Measurements from ENCODE around the gene CDH15.
"Not testable (repeated sequence)": the region's sequence is repeated elsewhere in the genome, so short reads cannot be mapped to it uniquely, and the experiment has no call there.

Gene CDH15

DNA sequence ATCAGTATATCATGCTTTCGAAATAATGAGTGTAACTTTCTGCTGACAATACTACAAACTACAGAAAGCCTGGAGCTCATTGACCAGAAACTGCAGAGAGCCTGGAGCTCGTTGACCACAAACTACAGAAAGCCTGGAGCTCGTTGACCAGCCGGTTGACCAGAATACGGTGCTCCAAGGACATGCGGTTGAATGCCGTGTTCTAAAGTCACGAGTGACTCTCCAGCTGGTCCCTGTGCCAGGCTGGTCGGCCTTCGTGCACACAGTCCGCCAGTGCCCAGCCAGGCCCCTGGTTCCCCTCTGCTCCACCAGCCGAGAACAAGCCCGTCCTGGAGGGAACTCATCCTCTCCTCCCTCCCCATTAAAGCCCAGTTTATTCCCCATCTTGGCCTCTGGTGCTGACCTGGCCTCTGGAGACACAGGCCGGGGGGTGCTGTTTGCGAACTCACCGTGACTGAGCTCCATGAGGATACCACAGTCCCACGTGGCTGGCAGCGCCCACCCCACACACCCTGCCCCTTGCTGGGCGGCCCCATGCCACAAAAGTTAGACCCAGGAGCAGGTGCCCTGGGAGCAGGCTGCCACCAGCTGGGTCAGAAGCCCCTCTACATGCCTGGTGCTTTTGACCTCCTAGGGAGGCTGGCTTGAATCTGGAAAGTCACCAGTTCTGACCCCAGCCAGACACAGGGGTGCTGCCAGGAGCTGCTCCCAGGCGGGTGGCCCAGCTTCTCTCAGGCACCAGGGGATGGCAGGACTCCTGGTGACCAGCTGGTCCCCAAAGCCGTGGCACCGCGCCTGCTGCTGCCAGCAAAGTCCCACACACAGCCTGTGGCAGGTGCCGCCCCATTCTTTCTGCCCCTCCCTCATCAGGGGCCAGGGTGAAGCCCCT is 15.5 kb upstream of the CDH15 start:
- DNase-seq (ENCODE audit: low read depth): no peak

DNA sequence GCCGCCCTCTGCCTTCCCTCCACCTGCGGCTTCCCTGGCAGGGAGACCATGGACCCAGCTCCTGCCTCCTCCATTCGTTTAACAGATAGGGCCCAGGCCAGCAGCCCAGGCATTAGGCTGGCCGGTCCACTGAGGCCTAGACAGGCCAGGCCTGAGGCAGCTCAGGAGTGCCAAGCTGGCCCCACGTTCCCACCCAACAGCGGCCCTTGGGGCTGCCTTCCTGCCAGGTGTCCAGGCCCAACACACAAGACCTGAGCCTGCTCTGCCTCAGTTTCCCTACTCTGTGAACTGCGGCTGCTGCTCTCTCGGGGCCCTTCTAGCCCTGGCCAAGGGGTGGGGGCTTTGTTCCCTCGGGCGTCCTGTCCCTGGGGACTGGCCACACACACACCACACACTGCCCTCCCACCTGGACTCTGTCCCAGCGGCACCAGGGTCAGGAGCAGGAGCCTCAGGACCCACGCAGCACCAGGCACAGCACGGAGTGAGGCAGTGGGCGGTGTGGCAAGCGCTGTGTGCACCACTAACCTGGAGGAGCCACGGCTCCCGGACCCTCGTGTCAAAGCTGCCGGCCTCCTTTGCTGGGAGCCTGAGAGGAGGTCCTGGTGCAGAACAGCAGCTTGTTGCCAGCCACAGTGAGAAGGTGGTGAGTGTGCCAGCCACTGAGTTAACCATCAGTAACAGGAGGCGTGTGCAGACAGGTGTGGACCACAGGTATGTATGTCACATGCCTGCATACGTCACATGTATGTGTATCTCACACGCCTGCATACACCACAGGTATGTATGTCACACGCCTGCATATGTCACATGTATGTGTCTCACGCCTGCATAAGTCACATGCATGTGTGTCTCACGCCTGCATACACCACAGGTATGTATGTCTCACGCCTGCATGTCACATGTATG is 14.6 kb upstream of the CDH15 start:
- DNase-seq (ENCODE audit: low read depth): no peak

DNA sequence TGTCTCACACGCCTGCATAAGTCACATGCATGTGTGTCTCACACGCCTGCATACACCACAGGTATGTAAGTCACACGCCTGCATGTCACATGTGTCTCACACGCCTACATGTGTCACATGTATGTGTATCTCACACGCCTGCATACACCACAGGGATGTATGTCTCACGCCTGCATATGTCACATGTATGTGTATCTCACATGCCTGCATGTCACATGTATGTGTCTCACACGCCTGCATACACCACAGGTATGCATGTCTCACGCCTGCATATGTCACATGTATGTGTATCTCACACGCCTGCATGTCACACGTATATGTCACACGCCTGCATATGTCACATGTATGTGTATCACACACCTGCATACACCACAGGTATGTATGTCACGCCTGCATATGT is 13.8 kb upstream of the CDH15 start:
- no peak for DNase-seq (ENCODE audit: low read depth)

DNA sequence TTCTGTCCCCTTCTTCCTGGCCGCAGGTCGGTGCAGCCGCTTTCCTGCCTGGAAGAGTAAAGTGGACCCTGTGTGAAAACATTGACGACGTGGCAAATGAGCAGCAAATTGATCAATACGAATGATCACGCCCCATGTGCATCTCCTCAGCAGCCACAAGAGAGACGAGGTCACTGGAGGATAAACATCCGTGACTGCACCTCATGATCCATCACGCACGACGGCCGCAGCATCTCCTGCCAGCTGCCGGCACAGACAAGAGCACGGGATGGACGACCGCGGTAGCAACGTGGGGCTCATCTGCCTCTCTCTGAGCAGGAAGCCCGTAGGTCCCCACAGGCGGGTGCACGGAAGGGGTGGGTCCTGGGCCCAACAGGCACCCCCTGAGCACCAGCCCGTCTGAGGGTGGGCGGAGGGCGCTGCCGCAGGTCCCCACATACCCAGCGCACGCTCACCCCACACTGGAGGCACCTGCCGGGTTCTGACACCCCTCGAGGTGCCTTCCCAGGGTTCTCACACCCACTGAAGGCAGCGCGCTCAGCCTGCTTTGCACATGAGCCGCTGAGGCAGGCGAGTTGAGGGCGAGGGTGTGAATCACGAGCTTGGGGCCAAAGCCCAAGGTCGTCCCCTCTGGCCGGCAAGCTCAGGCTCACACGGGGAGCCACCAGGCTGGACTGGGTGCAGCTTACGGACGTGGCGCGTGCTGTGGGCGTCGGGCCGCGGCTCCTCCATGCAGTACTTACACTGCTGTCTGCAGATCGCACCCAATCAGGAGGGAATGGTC is 12.3 kb upstream of the CDH15 start:
- DNase-seq (ENCODE audit: low read depth): no peak

DNA sequence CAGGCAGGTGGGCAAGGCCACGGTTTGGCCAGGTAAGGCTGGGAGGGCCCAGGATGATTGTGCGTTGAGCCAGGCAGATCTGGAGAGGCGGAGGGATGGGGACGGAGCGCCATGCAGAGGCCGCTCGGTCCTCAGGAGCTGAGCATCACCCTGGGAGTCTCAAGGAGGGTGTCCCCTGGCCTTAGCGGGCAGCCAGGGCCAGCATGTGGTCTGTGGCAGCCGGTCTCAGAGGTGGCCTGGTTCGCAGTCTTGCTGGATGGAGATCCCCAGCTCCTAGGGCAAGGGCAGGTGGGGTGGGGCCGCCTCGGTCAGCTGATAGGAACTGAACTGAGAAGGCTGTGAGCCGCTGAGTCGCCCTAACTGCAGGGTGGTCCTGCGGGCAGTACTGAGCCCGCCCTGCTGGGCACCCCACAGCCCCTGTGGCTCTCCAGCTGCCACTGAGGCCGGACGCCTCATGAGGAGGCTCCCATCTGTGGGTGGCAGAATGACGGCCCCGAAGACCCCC is 11.6 kb upstream of the CDH15 start:
- DNase-seq (ENCODE audit: low read depth): no peak

DNA sequence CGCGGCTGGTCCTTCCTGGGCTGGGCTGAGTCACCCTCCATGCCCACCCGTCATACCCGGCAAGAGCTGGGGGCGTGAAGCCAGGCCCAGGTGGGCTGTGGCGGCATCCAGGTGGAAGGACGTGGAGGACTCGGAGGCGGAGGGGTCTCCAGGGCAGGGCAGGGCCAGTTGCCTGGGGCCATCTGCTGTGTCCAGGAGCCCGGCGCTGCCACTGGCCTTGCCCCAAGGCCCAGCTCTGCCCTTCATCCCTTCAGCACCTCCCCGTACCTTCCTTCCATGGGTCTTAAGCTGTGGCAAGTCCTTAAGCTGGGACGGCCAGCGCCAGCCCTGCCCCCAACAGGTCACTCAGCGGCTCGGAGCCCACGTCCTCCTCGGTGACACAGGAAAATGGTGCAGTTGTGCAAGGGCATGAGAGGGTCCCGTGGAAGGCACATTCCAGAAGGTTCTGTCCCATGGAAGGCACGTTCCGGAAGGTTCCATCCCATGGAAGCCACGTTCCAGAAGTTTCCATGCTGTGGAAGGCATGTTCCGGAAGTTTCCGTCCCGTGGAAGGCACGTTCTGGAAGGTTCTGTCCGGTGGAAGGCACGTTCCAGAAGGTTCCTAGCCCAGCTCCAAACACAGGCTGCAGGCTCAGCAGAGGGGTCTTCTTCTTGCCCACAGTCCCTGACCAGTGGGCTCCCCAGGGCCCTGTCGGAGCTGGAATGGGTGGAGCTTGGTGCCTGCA is 10.4 kb upstream of the CDH15 start:
- DNase-seq (ENCODE audit: low read depth): no peak

DNA sequence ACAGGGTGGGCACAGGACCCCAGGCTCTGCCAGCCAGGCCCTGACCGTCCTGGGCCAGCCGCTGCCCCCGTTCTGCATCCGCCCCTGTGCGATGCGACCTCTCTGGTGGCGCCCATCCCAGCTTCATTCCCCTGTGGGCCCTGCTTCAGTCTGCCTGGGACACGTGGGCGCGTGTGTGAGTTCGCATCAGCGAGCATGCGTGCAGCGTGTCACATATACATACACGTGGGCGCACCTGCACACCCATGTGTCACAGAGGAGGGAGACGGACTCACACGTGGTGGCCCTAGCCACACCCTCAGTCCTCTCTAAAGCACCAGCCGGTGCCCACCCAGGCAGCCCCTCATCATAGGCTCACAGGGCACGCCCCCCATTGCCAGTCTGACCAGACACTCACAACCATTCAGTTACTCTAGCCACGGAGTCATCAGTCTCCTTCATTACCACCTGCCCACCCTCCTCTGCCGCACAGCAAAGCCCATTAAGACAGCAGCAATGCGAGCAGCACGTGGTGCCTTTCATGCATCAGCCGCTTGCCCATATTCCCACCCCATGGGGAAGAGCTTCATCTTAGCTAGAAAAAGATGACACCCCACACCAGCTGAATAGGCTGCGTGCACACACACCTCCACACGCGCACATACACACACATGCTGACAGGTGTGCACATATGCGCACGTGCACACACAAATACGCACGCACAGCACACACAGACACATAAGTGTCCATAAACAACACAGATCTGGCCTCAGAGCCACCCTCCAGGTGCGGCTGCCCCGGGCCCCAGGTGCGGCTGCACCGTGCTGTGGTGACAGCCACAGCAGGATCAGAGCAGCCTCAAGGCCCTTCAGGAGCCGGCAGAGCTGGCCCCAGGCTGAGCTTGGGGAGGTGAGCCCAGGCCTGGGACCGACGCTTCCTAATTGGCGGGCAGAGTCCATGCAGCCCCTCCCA is 9.5 kb upstream of the CDH15 start:
- DNase-seq (ENCODE audit: low read depth): no peak

DNA sequence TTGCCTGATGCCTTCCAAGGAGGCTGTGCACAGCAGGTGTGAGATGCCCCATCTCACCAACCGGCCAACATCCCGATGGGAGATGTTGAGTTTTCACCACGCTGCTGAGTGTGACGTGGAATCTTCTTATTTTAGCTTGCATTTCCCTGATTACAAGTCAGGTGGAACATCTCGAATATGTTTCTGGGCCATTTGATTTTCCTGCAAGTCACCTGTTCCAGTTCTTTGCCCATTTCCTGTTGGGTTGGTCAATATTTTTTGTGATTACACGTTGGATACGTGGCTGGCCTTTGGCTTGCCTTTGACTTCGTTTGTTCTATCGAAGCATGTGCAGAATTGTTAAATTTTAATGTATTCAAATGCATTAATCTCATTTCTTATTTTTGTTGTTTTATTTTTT is 8.3 kb upstream of the CDH15 start:
- no peak for DNase-seq (ENCODE audit: low read depth)

DNA sequence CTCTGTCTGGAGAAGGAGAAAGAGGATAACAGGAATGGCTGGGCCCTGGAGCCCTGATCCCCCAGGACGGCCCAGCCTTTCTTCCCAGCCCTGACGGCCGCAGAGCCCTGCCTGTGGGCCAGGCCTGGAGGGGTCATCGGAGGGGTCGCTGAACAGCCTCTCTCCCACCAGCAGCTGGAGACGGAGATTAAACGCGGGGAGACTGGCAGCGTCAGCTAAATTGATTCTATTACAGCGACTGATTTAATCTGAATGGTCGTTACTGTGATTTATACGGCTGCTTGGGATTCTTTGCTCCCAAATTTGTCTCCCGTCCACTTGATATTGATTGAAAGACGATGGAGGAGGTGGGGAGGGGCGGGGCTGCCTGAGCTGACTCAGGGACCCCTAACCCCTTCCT is 7.1 kb upstream of the CDH15 start:
- DNase-seq (ENCODE audit: low read depth): no peak

DNA sequence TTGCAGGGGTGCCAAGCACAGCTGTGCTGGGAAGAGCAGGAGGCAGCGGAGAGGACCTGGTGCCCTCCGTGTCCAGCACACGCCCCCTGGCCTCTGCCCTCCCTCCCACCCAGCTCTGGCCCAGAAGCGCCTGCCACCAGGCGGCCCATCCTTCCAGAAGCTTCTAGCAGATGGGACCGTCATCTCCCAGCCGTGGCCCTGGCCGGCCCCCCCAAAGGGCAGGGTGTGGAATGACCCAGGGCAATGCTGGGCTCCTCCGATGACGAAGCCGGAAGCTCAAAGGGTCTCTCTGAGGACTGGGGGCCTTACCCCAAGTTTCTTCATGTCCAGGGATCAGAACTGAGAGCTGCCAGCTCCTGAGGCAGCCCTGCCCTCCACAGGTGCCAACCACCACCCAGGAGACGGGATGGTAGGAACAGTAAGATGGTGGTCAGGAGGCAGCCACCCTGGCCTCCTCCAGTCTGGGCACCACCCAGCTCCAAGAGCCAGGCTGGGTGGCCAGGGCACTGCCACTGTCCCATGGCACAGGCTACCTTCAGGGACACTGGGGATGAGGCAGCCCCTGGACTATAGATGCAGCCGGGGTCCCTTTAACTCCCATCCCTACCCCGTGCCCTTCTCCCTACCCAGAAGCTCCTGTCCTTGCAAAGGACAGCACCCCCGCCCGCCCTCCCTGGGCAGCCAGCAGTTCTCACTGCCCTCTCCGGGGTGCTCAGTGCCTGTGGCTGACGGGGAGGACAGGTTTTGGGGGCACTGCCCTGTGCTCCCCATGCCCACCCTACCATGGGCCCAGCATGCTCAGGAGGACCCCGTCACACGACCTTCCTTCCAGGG is 6.5 kb upstream of the CDH15 start:
- no peak for DNase-seq (ENCODE audit: low read depth)

DNA sequence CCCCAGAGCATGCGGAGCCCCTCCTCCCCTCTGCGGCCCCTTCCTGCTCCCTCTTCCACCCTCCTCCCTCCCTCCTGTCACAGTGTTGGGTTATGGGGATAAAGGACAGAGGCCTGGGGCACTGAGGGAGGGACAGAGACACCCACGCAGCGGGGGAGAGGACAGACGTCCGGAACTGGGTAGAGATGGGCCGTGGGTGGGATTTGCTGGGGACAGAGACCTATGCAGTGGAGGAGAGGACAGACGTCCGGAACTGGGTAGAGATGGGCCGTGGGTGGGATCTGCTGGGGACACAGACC is 5.9 kb upstream of the CDH15 start:
- DNase-seq (ENCODE audit: low read depth): not testable (repeated sequence)

DNA sequence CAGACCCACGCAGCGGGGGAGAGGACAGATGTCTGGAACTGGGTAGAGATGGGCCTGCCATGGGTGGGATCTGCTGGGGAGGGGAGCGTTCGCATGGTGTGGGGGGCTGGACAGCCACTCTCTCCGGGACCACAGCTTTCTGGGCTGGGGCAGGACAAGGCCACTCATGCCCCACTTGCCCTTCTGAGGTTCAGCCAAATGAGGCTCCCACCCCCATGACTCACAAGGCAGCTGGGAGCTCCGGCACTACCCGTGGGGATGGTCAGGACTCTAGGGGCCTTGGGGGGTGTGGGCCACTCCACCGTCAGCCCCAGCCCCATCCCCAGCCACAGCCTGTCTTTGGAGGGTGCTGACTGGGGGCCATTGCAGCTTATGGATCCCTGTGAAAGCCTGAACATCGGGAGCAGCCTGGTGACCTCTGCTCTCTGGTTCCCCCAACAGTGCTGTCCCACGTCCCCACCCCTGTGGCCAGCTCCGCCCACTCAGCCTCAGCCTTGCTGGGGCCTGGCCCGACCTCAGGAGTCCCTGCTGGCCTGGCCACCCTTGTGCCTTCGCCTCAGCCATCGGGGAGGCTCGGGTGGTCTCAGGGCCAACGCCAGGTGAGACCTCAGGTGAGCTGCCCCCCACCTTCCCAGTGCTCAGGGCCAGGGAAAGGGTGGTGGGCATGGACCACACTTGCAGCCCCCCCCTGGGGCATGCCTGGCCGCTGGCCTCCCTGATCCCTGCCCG is 4.7 kb upstream of the CDH15 start:
- DNase-seq (ENCODE audit: low read depth): no peak

DNA sequence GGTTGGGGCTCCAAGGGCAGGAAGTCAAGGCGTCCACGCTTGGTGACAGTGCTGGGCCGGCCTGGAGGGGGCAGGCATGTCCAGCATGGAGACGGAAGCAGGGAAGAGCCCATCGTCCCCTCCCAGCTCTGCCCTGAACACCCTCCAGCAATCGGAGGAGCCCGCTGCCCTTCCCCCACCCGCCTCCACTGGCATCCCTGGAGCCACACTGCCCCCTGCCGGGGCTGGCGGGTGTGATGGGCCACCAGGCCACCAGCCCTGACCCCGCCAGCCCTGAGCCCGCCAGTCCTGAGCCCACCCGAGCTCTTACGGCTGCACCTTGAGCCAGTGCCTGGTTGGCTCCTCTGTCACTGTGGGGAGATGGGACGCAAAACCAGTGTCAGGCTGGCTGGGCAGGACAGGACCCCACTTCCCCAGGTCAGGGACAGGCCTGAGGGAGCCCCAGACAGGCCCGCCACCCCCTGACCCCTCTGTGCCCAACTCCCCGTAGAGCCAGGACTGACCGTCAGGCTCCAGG is 4.1 kb upstream of the CDH15 start:
- no peak for DNase-seq (ENCODE audit: low read depth)

DNA sequence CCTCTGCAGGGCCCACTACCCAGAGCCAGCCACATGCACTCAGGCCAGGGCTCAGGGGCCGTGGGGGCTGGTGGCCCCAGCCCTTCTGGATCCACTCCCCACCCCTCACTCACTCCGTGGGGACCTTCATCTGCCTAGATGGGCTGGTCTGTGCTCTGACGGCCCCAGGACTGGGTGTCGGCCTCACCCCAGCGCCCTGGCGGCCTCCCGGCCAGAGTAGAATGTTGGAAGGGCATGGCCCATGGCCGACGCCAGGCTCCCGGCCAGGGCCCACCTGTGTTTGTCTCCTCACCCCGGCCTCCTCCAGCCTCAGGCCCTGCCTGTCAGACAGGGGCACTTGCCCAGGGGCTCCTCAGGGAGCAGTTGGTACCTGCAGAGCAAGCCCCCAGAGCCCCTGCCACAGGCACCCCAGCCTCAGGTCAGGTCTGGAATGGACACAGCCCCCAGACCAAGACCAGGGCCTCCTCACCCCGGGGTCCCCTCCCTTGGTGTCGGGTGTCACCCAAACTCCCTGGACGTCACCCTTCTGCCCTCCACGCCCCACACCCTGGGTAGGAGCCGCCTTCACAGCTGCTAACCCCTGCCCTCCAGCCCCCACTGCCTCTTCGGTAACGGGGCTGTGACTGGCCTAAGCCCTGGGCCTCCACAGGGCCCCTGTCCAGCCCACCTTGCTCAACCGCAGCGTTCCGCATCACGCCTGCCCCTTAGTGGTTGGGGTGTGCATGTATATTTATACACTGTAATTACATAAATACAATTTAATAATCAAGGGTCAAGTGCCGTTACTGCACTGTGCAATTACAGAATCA is 3.0 kb upstream of the CDH15 start:
- DNase-seq (ENCODE audit: low read depth): no peak

DNA sequence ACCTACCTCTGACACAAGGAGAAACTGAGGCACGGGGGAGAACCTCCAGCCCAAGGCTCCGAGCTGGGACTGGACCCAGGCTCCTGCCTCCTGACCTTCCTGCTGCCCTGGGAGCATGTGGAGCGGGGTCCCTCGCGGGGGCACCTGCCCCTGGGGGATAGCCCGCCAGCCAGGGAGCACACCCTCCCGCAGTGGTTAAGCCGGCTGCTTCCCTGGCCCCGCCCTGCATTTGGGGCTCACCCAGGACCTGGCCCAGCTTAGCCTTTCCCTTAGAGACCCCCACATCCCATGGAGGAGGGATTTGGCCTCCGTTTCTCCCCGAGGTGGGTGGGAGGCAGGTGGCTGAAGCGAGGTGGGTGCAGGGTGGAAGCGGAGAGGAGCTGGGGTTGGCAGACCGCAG is 1.8 kb upstream of the CDH15 start:
- DNase-seq (ENCODE audit: low read depth): no peak

DNA sequence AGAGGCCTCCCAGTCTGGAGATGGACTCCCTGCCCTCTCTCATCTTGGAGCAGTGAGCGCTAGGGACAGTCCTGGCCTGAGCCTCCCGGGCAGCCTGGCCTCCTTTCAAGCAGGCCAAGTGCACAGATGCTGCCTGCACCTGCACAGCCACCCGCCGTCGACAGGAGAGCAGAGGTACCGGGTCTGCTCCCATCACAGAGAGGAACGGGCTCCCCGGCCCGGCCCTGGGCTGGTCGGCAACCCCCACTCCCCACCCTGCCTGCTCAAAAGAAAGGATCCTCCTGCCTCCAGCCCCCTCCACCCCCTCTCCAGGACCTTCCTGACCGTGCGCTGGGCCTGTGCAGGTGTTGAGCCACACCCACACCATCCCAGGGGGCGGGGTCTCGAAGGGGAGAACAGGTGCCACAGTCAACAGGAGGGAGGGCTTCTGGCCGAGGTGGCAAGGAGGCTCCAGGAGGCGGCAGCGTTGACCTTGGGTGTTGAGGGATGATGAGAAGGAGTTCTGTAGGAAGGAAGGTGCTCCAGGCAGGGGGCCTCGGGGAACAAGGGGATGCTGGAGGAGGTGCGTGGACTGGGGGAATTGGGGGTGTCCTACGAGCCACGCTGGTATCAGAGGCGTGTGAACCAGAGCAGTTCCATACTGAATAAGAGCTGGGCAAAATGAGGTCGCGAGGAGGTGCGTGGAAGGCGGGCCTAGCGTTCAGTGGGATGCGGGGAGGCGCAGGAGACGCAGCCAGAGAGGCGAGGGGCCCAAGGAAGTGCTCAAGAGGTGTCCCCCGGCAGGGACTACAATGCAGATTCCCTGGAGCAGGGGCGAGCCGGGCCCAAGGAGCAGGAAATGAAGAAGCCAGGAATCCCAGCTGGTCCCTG is 967 bp upstream of the CDH15 start:
- DNase-seq (ENCODE audit: low read depth): no peak

DNA sequence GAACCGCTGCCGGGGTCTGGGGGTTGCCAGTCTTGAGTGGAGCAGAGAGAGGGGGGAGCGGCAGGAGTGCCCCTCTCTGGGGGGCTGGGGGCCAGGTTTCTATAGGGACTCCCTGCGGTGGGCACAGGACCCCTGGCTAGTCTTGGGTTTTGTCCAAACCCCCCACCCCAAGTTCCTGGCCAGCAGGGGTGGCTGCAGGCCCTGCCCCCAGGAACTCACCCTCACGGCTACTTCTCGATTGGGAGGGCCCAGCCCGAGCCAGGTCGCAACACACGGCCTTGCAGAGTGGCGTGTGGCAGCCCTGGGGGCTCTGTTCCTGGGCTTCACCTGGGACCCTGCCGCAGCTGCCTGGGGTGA is 601 bp downstream of the CDH15 start:
- DNase-seq (ENCODE audit: low read depth): no peak
